Stimulated activated CD8-positive, alpha-beta memory T cell treated with anti-CD3 and anti-CD28 coated beads, Interleukin-4, amount 100 ng/mL, for 24 hours (primary cell): ENCODE data around the gene GCK.
"Not testable (repeated sequence)": the region's sequence is repeated elsewhere in the genome, so short reads cannot be mapped to it uniquely, and the experiment has no call there.

Experiments
- DNase-seq: peaks from one replicate; pipeline ENCODE4 v3.0.0-alpha.2; 2020; ENCODE audit warnings: low read depth

GCK gene

DNA sequence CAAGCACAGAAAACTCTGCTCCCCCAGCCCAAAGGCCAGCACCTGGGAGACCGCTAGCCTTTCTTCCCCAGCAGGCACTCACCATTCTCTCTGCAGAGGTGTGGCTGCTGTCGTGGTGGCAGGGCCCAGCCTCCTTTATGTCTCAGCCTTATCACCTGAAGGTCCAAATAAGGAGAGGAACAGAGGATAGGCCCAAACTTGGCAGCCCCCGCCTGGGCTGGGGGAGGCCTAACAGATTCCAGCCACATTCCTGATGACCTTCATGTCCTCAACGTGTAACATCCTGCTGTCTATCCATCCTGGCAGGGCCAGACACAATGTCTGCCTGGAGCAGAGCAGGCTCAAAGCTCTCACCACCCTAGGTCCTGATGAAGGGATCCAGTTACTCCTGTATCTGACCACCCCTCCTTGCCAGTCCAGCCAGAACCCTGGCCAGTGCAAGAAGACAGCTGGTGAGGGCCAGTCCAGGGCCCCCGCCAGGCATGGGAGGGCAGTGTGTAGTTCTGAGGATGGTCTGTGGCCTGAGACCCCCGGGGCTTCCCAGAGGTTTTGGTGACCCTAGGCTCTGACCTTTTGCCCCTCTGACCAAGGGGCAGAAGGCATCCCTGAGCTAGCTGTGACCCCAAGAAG is 47.9 kb downstream of the GCK start, which contains the start of gene MYL7:
Gene MYL7 (minus strand): TSS at position 112 of the 630 bp plus-strand sequence. CDS start 27 bp downstream, at position 85.
- no peak for DNase-seq

DNA sequence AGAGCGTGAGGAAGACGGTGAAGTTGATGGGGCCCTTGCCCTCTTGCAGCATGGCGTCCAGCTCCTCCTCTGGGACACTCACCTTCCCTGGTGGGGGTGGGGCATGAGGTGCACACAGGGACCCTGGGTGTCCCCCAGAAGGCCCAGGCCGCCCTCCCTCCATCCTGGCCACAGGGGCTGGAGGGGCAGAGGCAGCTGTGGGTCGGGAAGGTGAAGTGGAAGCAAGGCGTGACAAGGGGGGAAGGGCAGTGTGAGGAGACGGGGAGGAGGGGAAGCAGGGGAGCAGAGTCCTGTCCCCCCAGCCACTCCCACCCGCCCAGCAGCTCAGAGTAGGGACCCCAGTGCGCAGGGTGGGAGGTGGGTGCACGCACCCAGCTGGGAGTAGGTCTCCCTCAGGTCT is 48.9 kb downstream of the GCK start:
- no peak for DNase-seq

DNA sequence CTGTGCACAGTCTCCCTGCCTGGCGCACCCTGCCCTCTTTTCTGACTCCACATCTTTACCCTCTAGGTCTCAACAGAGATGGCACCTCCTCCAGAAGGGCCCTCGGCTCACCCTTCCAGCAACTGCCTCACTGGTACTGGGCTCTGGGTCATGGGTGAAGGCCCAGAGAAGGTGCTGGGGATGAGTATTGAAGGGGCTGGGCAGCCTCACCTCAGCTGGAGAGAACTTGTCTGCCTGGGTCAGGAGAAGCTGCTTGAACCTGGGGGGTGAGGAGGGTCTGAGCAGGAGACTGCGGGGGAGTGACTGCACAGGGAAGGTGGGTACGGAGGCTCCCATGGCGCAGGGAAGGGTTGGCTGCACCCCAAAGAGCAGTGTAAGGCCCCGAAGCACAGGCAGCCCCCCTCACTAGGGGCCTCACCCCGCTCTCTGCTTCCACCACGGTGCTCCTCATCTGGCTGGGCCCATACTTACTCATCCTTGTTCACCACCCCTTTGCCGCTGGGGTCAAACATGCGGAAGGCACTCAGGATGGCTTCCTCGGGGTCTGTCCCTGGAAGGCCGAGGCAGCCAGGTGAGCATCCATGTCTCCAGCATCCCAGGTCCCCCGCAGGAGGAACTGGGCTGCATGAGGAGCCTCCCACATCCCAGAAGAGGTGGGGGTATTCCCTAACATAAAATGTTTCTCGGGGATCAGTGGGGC is 49.8 kb downstream of the GCK start:
- no peak for DNase-seq

DNA sequence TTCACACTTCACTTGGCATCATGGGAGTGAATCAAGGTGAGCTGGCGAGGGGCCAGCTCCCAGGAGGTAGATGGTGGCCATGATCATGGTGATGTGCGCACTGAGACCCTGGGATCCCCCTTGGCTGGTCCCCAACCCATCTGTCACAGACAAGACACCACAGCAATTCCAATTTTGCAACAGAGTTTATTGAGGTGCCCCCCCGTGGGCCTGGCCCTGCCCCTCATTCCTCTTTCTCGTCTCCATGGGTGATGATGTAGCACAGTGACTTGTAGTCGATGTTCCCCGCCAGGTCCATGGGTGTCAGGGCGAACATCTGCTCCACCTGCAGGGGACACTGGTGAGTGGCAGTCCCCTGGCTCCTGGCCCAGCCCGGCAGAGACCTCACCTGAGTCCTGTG is 50.5 kb downstream of the GCK start:
- DNase-seq: no peak

DNA sequence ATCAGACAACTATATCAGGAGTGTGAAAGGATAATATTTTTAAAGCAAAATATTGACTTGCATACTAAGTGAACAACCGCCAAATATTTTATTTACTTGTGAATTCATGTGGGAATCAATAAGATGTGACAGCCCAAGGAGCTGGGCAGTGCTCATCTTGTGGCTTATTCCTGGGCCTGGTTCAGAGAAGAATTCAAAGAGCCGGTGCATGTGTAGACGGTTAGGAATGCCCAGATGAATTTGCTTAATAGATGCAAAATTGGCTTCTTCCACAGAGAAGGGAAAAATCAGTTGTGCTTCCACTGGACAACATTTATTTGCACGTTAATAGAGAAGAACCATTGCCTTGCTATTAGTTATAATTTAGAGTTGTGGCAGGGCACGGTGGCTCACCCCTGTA is 52.5 kb downstream of the GCK start:
- no peak for DNase-seq

DNA sequence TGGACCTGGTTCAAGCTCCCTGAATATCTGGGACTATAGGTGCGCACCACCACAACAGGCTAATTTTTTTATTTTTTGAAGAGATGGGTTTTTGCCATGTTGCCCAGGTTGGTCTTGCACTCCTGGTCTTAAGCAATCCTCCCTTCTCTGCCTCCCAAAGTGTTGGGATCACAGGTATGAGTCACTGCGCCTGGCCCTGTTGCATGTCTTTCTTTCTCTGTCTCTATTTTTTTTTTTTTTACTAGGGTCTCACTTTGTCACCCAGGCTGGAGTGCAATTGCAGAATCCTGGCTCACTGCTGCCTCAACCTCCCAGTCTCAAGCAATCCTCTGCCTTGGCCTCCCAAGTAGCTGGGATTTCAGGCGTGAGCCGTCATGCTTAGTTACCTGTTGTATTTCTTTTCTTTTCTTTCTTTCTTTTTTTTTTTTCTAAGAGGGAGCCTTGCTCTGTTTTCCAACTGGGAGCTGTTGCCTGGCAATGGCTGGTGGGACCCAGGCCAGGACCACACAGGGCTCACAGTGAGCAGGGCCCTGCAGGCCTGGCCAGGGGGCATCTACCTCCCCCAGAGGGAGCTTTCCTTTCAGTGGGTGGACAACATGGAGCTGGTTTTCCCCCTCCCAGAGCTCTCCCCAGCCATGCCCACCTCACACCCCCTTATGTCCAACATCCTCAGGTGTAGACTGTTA is 54.2 kb downstream of the GCK start:
- DNase-seq: no peak

DNA sequence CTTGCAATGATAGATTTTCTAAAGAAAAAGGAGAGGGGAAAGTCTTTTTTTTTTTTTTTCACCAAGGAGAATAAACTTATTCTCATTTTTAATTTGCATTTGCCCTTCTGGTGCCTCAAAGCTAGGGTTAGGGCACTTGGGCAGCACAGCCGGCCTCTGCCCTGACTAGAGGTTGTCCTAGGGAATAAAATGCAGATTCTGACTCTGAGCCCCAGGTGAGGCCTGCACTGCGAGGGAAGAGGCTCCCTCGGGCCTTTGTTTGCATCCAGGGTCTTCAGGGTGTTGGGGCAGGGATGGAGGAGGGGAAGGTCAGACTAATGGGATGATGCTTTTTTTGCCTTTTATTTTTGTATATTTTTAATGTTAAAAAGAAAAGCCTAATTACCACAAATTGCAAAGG is 55.9 kb downstream of the GCK start:
- DNase-seq: no peak

DNA sequence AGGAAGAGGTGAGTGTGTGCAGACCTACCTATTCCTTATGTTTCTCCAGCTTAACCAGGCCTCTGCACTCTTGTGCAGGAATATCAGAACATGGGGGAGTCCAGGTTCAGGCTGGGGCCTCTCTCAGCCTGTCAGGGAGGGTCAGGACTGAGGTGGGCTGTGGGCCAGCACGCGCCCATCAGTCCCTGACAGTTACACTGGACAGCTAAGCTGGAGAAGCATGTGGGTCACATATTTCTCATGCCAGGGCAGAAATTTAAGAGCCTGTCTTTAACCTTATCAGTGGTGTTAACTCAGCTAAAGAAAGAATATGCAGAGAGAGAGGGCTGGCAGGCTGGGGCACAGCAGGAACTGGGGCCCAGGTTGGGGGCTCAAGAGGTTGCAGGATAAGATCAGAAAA is 57.2 kb downstream of the GCK start:
- no peak for DNase-seq

DNA sequence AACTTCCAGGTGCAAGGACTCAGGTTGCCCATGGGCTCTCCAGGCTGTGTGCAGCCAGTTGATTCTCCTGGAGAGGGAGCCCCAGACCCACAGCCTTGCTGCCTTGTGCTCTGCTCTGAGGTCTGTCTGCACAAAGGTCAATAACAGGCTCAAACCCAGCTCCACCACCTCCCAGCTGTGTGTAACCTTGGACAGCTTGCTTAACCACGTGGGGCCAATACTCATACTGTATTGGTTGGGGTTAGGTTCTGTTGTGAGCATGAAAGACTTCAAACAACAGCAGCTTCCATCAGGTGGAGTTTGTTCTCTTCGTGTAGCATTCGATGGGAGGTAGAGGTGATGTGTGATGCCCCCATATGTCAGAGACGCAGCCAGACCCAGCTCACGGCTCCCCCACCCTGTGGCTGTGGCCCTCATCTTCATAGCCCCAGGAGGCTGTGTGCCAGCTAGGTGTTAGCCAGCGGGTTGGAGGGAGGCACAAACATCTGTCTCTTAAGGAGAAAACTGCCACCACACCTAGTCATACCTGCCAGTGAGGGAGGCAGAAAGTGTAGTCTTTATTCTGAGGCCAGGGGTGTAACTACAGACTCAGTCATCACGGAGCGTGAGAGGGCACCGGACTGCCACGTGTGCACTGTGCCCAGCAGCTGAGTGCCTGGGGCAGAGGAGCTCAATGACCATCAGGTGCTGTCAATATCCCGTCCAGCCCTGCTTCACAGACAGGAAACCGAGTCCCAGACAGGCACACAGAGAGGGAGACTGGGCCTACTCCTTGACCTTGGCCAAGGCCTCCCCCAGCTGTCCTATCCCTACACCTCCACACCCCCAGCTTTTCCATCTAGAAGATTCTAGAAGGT is 57.8 kb downstream of the GCK start:
- no peak for DNase-seq

DNA sequence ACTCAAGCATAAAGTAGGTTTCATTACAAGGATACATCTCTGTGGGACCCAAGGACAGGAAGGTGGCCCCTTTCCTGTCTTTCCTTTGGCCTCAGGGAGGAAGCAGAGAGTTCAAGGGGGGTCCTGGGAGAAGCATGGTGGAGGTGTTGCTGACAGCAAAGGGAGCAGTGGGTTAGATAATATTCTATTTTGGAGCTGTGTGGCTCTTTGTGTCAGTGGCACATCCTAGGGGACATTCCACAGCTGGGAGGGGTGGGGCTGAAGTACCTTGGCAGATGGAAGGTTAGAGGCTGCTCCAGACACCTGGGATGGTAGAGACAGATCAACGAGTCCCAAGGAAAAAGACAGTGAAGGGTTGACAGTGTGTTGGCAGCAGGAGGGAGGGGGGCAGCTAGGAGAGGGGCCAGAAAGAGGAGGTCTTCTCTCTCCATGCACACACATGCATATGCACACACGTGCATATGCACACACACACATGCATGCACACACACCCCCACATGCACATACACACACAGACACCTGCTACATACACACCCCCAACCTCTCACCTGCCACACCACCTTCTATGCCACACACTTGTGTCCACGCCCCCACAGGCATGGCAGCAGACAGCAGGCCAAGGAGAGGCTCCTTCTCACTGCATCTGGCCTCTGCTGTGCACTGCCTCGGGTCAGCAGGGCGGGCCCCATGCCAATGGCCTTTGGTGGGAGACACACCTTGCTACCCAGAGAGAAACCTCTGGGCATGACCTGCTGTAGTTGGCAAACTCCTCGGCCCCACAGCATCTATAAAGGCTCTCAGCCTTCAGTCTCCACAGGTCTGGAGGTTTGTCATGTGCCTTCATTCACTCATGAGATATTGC is 60.3 kb downstream of the GCK start:
- DNase-seq: no peak

DNA sequence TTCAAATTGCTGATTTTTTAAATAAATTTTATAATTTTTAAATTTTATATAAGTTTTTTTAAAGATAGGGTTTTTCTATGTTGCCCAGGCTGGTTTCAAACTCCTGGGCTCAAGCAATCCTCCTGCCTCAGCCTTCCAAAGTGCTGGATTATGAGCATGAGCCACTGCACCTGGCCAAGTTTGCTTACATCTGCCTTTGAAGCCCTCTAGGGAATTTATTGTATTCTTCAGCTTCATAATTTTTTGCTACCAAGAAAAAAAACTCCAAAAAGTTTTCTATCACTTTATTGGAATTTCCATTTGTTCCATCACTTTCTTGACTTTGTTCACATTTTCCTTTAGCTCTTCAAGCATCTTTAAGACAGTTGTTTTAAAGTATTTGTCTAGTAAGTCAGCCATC is 62.1 kb downstream of the GCK start:
- DNase-seq: no peak

DNA sequence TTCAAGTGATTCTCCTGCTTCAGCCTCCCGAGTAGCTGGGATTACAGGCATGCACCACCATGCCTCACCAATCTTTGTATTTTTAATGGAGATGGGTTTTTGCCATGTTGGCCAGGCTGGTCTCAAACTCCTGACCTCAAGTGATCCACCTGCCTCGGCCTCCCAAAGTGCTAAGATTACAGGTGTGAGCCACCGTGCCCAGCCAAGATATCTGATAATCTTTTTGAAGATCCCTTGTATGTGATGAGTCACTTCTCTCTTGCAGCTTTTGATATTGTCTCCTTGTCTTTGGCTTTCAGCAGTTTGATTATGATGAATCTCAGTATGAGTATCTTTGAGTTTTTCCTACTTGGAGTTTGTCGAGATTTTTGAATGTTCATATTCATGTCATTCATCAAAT is 62.7 kb downstream of the GCK start:
- DNase-seq: not testable (repeated sequence)

DNA sequence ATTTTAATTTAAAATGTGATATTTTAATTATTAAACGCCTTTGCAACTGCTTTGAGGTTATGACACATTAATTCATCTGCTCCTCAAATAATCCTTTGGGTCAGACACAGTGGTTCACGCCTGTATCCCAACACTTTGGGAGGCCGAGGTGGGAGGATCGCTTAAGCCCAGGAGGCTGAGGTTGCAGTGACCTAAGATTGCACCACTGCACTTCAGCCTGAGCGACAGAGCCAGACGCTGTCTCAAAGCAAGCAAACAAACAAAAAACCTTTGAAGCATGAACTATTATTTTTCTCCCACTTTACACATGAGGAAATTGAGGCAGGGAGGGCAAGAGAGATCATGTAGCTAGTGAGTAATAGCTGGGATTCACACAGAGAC is 64.4 kb downstream of the GCK start:
- DNase-seq: no peak

DNA sequence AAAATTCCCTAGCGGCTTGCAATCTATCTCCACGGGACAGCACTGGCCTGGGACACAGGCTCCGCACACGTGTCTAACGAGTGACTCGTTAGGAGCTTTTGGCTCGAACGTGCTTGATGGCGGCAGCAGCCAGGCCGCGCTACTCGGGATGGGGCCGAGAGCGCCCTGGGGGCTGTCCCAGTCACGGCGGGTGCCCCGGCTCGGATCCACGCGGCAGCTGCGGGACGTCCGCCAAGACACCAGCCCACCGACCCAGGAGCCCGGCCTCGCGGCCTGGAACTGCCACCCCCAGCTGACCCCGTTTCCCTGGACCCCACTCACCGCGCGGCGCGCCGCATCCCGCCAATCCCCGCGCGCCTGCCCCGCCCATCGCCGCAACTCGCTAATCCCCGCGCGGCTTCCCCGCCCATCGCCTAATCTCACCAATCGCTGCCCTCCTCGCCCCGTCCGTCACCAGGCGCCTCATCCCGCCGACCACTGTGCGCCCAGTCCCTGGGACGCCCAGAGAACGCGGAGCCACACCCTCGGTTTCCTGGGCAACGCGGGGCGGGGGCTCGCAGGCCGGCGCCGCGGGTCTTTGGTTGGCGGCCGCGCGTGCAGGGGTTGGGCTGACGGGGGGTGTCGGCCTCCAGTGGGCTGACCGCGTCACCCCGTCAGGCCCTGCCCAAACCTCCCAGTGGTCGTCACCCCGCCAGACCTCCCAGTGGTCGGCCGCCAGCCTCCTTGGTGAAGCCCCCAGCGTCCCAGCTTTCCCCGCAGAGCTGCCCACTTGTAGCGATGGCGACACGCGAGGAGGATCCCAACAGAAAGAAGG is 65.8 kb downstream of the GCK start, which contains the start of gene POLD2:
Gene POLD2 (minus strand): TSS at position 359 of the 814 bp plus-strand sequence. CDS start 1,495 bp downstream, outside the sequence.
- peak; percentile 99 for DNase-seq

DNA sequence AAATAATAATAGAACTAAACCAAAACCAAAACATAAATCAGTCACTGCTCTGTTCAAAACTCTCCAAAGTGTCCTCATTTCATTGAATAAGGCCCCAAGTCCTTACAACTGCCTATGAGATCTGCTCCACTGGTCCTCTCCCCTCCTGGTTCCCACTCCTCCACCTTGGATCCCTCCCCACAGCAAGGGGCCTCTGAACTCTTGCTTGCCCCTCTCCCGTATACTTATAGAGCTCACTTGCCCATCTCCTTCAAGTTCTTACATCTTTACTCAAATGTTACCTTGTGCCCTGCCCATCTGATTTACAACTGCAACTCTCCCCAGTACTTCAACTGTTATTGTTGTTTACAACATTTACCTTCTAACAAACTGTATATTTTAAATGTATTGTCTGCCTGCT is 66.7 kb downstream of the GCK start:
- DNase-seq: no peak

DNA sequence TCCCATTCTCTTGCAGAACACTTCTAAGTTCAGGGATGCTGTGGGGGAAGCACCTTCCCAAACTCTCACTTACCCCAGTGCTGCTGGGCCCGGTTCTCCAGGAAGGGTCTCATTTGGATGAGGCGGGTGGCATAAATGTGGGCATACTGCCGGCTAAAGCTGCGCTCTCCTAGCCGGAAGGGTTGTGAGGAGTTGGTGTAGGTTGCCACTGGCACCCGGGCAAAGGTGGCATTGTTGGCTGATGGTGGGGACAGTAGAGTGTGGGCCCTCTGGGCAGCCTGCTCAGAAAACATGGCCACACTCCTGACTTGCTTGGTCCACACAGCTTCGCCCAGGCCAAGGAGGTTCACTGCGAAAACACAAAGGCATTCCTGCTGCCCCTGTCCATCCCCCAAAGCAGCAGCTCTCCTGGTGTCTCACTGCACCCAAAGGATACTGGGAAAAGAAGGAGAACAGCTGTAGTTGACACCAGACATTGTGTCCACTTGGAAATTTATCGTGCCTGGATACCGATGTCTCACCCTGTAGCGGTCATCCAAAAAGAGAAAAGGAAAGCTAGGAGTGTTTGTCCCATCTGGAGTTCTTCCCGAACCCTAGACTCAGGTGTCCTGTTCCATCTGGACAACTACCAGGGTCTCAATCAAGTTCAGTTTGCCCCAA is 67.3 kb downstream of the GCK start:
- DNase-seq: no peak

DNA sequence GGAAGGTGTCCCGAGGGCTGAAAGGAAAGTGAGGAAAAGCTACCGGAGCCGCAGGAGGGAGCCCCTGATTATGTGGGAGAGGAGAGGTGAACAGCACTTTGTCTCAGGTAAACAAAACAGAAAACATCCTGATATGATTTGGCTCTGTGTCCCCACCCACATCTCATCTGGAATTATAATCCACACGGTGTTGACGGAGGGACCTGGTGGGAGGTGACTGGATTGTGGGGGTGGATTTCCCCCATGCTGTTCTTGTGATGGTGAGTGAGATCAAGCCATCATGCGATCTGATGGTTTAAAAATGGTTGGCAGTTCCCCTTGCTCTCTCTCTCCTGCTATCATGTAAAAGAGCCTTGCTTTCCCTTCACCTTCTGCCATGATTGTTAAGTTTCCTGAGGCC is 68.8 kb downstream of the GCK start:
- DNase-seq: no peak

DNA sequence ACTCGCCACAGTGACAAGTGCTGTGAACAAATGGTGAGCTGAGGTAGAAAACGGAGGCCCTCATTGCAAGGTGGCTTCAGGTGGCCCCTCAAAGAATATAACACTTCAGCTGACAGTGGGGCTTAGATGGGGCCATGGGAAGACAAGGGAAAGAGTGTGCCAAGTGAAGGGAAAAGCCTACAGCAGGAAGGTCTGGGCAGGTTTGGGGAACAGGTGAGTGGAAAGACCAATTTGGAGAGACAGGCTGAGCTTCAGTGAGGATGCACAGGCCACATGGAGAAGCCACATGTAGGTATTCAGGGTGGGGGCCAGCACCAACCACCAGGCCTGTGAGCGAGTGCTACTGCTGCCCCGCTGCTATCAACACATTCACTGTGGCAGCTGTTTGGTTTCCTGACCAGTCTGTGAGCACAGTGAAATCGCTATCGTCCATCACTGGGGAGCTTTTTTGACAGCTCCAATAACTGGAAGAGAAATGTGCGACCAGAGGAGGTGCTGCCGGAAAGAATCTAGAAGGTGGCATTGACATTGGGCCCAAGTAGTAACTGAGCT is 69.3 kb downstream of the GCK start:
- DNase-seq: no peak

DNA sequence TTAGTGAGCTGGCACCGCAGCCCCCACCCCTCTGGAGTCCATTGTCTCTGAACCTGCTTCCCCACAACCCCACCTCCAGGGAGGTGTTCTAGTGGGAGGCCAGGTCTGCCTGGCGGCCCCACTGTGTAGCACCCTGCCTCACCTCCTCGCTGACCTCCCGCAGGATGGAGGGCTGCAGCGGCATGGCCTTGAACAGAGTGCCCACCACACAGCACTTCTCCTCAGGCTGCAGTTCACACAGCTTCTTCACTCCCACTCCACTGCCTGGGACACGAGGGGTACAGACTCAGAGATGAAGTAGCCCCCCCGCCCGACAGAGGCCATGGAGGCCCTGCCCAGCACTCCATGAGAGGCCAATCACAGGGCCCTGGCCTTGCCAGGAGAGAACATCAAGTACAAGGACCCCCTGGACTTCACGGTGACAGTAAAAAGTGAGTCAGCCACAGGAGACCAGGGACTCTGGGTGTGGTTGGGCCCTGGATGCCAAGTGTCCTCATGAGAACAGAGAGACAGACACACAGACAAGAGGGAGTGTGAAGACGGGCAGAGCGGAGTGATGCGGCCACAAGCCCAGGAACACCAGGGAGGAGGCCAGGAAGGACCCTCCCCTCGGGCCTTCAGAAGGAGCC is 71.3 kb downstream of the GCK start:
- no peak for DNase-seq
